ENCODE data around the gene PEX16. TPM values are rescaled to one million over a fixed set of nuclear protein-coding genes. Genes with fewer than 3 reads are reported as not detected.

PEX16 gene
- total RNA-seq, 2 donors from 2014 or later, result 55.3 to 62.8 TPM

DNA sequence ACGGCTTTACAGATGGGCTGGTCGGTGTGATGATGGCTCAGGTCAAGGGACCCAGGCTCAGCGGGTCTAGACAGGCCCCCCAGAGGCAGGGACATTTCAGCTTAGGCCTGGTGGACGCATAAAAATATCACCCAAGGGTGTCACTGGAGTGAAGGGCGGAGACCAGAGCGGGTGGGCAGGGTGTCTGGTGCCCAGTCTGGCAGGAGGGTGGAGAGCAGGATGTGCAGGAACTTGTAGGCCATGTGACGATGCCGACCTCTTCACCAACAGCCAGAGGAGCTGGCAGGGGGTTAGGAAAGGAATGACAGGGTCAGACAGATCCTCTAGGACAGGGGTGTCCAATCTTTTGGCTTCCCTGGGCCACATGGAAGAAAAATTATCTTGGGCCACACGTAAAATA, 27.7 kb downstream of the PEX16 start:
- Mint-ChIP-seq H3K4me3 (no peak overlapping the region), H3K9me3 (no peaks in the 10 kb centered on the region)

GRCh38 chr11:45889555-45889954, 28.1 kb downstream of the PEX16 start:
- Mint-ChIP-seq H3K27me3 (peaks cover 0 to 5% of the 10 kb centered on the region in 2 donors), H3K4me1 (ENCODE audit: low read depth in 2 of 2) (peaks cover 8% of the 10 kb centered on the region in 2 donors), H3K4me3 (no peak overlapping the region), H3K36me3 (no peaks in the 10 kb centered on the region), H3K9me3 (no peaks in the 10 kb centered on the region), H3K27ac (no peak overlapping the region)
- DNase-seq (ENCODE audit: low spot score) (no peak), ATAC-seq (no peak)

More for the DNA sequence above, 27.7 kb downstream of the PEX16 start:
- DNase-seq (ENCODE audit: low spot score) (no peak), ATAC-seq (no peak)
- H3K36me3 Mint-ChIP-seq, result no peaks in the 10 kb centered on the region
- peaks cover 0 to 4% of the 10 kb centered on the region in 2 donors for H3K27me3 Mint-ChIP-seq
- no peak overlapping the region for H3K27ac Mint-ChIP-seq
- peaks cover 4% of the 10 kb centered on the region in 2 donors for H3K4me1 Mint-ChIP-seq (ENCODE audit: low read depth in 2 of 2)

DNA sequence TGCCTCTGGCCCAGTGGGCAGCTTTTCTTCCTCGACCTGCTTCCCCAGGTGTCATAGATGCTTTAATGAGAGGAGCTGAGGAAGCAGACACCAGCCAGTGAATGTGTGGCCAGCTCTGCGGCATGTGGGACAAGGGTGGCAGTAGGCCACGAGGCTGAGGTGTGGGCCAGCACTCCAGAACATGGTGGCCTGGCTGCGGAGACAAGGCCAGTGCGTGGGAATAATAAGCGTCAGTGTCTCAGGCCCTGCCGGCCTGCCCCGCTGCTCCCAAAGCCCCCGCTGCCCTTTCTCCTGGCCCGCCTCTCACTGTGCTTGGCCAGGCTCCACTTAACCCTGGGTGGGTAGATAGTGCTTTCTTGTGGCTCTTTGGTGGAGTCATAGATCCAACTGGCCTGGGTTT, 30.1 kb downstream of the PEX16 start:
- Mint-ChIP-seq H3K4me3 (no peak overlapping the region), H3K27ac (no peak overlapping the region), H3K27me3 (peaks cover 0 to 4% of the 10 kb centered on the region in 2 donors), H3K36me3 (no peaks in the 10 kb centered on the region), H3K9me3 (no peaks in the 10 kb centered on the region), H3K4me1 (ENCODE audit: low read depth in 2 of 2) (peaks cover 11 to 13% of the 10 kb centered on the region in 2 donors)
- DNase-seq (ENCODE audit: low spot score) (peak; percentile 48), ATAC-seq (no peak)

- ATAC-seq, result no peak
- Mint-ChIP-seq H3K27ac (no peak overlapping the region), H3K4me1 (ENCODE audit: low read depth in 2 of 2) (peaks cover 11 to 13% of the 10 kb centered on the region in 2 donors), H3K4me3 (no peak overlapping the region), H3K36me3 (no peaks in the 10 kb centered on the region), H3K27me3 (peaks cover 0 to 4% of the 10 kb centered on the region in 2 donors), H3K9me3 (no peaks in the 10 kb centered on the region)
- peak; percentile 48 for DNase-seq (ENCODE audit: low spot score)
Measured at GRCh38 chr11:45886816-45887520, 30.7 kb downstream of the PEX16 start.

DNA sequence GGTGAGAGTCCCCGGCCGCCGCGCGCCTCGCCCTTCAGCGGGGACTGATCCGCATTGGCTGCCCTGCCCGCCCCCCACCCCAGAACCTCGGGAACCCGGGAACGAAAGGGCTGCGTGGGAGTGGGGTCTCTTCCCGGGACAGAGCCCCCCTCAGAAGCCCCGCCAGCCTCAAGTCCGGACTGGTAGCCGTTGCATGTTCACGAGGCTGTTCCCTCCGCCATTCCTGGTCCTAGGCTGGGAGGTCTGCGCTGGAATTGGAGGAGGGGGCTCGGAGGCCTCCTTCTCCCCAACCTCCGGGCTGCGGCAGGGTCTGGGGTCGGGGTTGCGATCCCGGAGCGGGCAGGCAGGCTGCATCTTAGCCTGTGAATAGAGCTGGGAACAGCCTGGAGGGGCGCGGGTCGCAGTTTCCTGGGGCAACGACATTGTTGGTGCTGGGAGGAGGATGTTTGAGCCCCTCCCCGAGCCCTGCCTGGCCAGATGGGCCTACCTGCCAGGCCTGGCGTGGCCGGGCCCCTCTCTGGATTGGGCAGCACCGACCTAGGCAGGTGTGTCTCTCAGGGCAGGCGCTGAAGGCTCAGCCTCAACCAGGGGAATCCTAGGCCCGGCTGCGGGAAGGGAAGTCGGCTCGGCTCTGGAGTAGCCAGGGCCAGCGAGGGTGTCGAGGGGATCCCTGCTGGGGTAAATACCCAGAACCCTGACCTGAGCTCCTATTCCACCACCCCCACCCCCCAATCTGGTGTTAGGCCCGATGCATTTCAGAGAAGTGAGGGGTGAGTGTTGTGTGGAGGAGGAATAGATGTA, 31.6 kb downstream of the PEX16 start:
- no peak overlapping the region for H3K4me3 Mint-ChIP-seq
- no peaks in the 10 kb centered on the region for H3K36me3 Mint-ChIP-seq

GRCh38 chr11:45885274-45885920, 32.3 kb downstream of the PEX16 start, which contains the start of gene MAPK8IP1:
MAPK8IP1 (plus strand) TSS chr11:45885651; CDS start chr11:45885821, 170 bp downstream.
- Mint-ChIP-seq H3K27ac (no peak within 1 kb of the TSS), H3K4me1 (ENCODE audit: low read depth in 2 of 2) (peaks cover 11 to 13% of the 10 kb centered on the region in 2 donors), H3K9me3 (no peaks in the 10 kb centered on the region), H3K27me3 (peaks cover 0 to 4% of the 10 kb centered on the region in 2 donors), H3K36me3 (peaks cover 3% of the 10 kb centered on the region), H3K4me3 (peak within 1 kb of the TSS; percentile 63)
- DNase-seq (ENCODE audit: low spot score), result peak; percentile 69
- peak; percentile 87 to 90 for ATAC-seq

More for the DNA sequence above, 31.6 kb downstream of the PEX16 start:
- Mint-ChIP-seq H3K9me3 (no peaks in the 10 kb centered on the region), H3K4me1 (ENCODE audit: low read depth in 2 of 2) (peaks cover 11 to 13% of the 10 kb centered on the region in 2 donors), H3K27me3 (peaks cover 0 to 4% of the 10 kb centered on the region in 2 donors), H3K27ac (no peak overlapping the region)
- ATAC-seq, result no peak
- DNase-seq (ENCODE audit: low spot score), result peak; percentile 55

GRCh38 chr11:45884596-45885185, 33.0 kb downstream of the PEX16 start:
- peak; percentile 39 for DNase-seq (ENCODE audit: low spot score)
- no peak for ATAC-seq
- H3K27me3 Mint-ChIP-seq, result peaks cover 0 to 4% of the 10 kb centered on the region in 2 donors

DNA sequence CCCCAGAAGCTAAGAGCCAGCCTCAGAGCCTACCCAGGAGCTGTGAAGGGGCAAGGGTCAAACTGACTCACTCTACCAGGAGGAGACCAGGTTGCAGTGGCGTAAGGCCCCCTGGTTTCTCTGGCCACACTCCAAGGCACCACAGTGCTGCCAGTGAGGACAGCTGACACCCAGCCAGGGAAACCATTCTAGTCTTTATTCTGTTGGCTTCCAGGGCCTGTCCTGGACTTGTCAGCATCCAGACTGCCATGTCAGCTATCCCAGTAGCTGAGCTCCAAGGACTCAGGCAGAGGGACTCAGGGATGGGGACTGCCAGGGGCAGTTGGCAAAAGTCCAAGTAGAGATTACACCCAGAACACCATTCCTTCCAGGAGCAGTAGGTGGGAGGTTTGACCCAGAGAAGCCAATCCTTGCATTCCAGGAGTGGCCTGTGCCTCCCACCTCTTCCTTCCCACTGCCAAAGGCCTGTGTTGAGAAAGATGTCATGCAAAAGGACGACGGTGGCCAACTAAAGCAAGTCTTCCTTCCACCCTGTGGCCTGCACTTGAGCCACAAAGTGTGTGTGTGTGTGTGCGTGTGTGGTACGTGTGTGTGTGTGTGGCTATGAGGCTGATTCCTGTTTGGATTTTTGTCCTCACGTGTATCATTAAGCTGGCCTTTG, 35.8 kb downstream of the PEX16 start:
- Mint-ChIP-seq H3K9me3 (no peaks in the 10 kb centered on the region), H3K36me3 (peaks cover 10% of the 10 kb centered on the region), H3K4me3 (no peak overlapping the region), H3K27ac (no peak overlapping the region), H3K27me3 (peaks cover 0 to 4% of the 10 kb centered on the region in 2 donors), H3K4me1 (ENCODE audit: low read depth in 2 of 2) (peaks cover 11 to 13% of the 10 kb centered on the region in 2 donors)
- ATAC-seq (no peak), DNase-seq (ENCODE audit: low spot score) (no peak)

More at GRCh38 chr11:45884596-45885185, 33.0 kb downstream of the PEX16 start:
- Mint-ChIP-seq H3K4me1 (ENCODE audit: low read depth in 2 of 2) (peaks cover 11 to 13% of the 10 kb centered on the region in 2 donors), H3K4me3 (peak overlapping the region; percentile 63), H3K9me3 (no peaks in the 10 kb centered on the region), H3K36me3 (peaks cover 10% of the 10 kb centered on the region), H3K27ac (no peak overlapping the region)

DNA sequence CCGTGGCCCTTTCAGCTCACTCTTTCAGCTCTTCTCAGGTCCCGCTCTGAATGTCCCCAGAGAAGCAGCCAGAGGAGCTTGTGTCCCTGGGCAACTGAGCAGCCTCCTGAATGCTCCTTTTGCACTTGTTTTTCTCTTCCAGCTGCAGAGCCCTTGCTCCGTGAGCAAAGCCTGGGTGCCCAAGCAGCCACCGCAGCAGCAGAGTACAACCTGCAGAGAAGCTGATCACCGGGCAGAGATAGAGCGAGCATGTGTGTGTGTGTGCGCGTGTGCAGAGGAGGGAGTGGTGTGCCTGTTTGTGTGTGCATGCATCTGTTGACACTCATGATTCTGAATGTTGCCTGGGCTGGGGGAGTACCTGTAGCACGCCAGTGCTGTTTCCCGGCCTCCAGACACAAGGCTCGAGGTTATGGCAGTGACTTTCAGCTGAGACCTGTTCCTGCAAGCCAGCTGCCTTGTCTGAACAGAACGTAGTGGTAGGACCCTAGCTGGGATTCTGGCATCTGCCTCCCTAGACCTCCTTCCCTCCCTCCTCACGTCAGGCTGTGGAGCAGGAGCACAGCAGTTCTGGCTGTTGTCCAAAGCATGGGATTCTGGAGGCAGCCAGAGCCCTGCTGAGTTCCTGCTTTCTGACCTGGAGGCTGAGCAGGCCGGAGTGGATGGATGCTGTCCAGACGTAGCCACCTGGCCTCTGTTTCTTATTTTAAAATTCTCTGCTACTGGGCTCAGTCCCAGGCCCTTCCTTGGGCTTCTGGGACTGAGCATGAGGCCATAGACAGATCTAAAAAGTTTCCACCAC, 36.7 kb downstream of the PEX16 start:
- ATAC-seq (no peak), DNase-seq (ENCODE audit: low spot score) (peak; percentile 31)
- H3K27me3 Mint-ChIP-seq, result peaks cover 0 to 4% of the 10 kb centered on the region in 2 donors
- no peak overlapping the region for H3K4me3 Mint-ChIP-seq
- H3K9me3 Mint-ChIP-seq, result no peaks in the 10 kb centered on the region
- peaks cover 10% of the 10 kb centered on the region for H3K36me3 Mint-ChIP-seq
- H3K4me1 Mint-ChIP-seq (ENCODE audit: low read depth in 2 of 2), result peaks cover 11 to 13% of the 10 kb centered on the region in 2 donors
- H3K27ac Mint-ChIP-seq, result no peak overlapping the region

- ATAC-seq (no peak), DNase-seq (ENCODE audit: low spot score) (no peak)
- no peak overlapping the region for H3K27ac Mint-ChIP-seq
- H3K36me3 Mint-ChIP-seq, result peaks cover 10% of the 10 kb centered on the region
- H3K4me1 Mint-ChIP-seq (ENCODE audit: low read depth in 2 of 2), result peaks cover 8 to 10% of the 10 kb centered on the region in 2 donors
- H3K9me3 Mint-ChIP-seq, result no peaks in the 10 kb centered on the region
- H3K4me3 Mint-ChIP-seq, result no peak overlapping the region
- peaks cover 0 to 4% of the 10 kb centered on the region in 2 donors for H3K27me3 Mint-ChIP-seq
Measured at GRCh38 chr11:45879803-45880686, 37.6 kb downstream of the PEX16 start.

DNA sequence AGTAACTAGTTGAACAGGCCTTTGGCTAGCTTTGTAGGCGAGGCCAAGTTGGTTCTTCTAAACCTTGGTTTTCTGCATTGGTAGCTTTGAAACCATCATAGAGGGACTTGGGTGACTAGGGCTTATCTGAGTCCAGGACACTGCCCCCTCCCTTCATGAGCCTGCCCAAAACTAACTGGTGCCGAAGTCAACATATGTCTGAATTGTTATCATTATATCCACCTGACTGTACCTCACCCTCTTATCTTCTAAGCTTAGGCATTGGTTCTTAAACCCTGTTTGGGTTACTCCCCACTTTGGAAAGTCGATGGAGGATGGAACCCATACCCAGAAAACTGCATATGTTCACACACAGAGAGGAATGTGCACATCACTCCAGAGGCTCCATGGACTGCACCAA, 39.8 kb downstream of the PEX16 start:
- no peak for ATAC-seq

More for the DNA sequence above, 39.8 kb downstream of the PEX16 start:
- Mint-ChIP-seq H3K27ac (no peak overlapping the region), H3K9me3 (no peaks in the 10 kb centered on the region), H3K27me3 (no peaks in the 10 kb centered on the region), H3K4me3 (no peak overlapping the region), H3K36me3 (peaks cover 17% of the 10 kb centered on the region), H3K4me1 (ENCODE audit: low read depth in 2 of 2) (peaks cover 0 to 3% of the 10 kb centered on the region in 2 donors)
- DNase-seq (ENCODE audit: low spot score), result no peak
